DOHH2 (cell line): Measurements from ENCODE around the gene SORBS1.

Experiments
- H3F3A ChIP-seq: fragments of 200-600 bp; sonication (generic), shearing (Covaris generic); 2 replicates; pipeline ENCODE4 v1.6.0; 2016; ENCODE audit warnings: antibody characterized with exemption, mild to moderate bottlenecking; ENCODE audit not compliant: control insufficient read depth, insufficient read depth
- H3K27ac ChIP-seq: fragments of 200-600 bp; sonication (generic); 2 replicates; pipeline ENCODE4 v1.5.1; 2014; ENCODE audit warnings: low read depth, mild to moderate bottlenecking, low read length, moderate library complexity
- H3K27me3 ChIP-seq: fragments of 200-600 bp; sonication (generic); 2 replicates; pipeline ENCODE4 v1.6.1; 2014; ENCODE audit warnings: mild to moderate bottlenecking, low read length, mixed read lengths; ENCODE audit not compliant: control insufficient read depth
- H3K36me3 ChIP-seq: fragments of 200-600 bp; sonication (generic); 2 replicates; pipeline ENCODE4 v1.6.1; 2014; ENCODE audit warnings: mild to moderate bottlenecking, low read length, moderate library complexity, mixed read lengths; ENCODE audit not compliant: control insufficient read depth
- H3K4me1 ChIP-seq: fragments of 200-600 bp; sonication (generic); 2 replicates; pipeline ENCODE4 v1.6.1; 2014; ENCODE audit warnings: mild to moderate bottlenecking, low read length, mixed read lengths; ENCODE audit not compliant: control insufficient read depth
- H3K4me2 ChIP-seq: fragments of 200-600 bp; sonication (generic); 2 replicates; pipeline ENCODE4 v1.6.0; 2014; ENCODE audit warnings: mild to moderate bottlenecking, low read length, moderate library complexity
- H3K4me3 ChIP-seq: fragments of 200-600 bp; sonication (generic); 2 replicates; pipeline ENCODE4 v1.5.1; 2014; ENCODE audit warnings: mild to moderate bottlenecking, low read length, mixed read lengths
- H3K79me2 ChIP-seq: fragments of 200-600 bp; sonication (generic); 2 replicates; pipeline ENCODE4 v1.6.1; 2014; ENCODE audit warnings: mild to moderate bottlenecking, low read length, mixed read lengths; ENCODE audit not compliant: control insufficient read depth
- H3K9me2 ChIP-seq: fragments of 200-600 bp; sonication (generic); replicated peaks from 2 replicates; pipeline ENCODE4 v1.6.1; 2014; ENCODE audit warnings: mild to moderate bottlenecking, low read length, mixed read lengths; ENCODE audit not compliant: control insufficient read depth
- H3K9me3 ChIP-seq: fragments of 200-600 bp; sonication (generic); 2 replicates; pipeline ENCODE4 v1.6.1; 2014; ENCODE audit warnings: antibody characterized with exemption, low read length, mixed read lengths; ENCODE audit not compliant: control insufficient read depth, insufficient read depth
- H4K20me1 ChIP-seq: fragments of 200-600 bp; sonication (generic); 2 replicates; pipeline ENCODE4 v1.6.0; 2014; ENCODE audit warnings: low read depth, mild to moderate bottlenecking, antibody characterized with exemption, low read length, moderate library complexity; ENCODE audit not compliant: control insufficient read depth, insufficient read depth
- EZH2phosphoT487 ChIP-seq: fragments of 200-600 bp; sonication (generic); IDR thresholded peaks from 2 replicates; pipeline ENCODE4 v1.6.1; 2017; ENCODE audit warnings: borderline replicate concordance, mild to moderate bottlenecking, antibody characterized with exemption, low read length, moderate library complexity, mixed read lengths
- TF ChIP-seq, protein P1 (sequence below): fragments of 200-600 bp; sonication (generic); IDR thresholded peaks from one replicate; pipeline ENCODE4 v1.5.1; 2014; ENCODE audit warnings: antibody characterized with exemption, mild to moderate bottlenecking, low read depth, low read length; ENCODE audit not compliant: poor library complexity, severe bottlenecking

The SORBS1 gene

GRCh38 chr10:95547197-95547596 is 14.0 kb downstream of the SORBS1 start:
- Histone ChIP-seq H3K9me2 (no peaks in the 10 kb centered on the region), H3K79me2 (no peaks in the 10 kb centered on the region), H3K4me2 (no peak overlapping the region), H3F3A (no peaks in the 10 kb centered on the region), H4K20me1 (no peaks in the 10 kb centered on the region), H3K9me3 (no peaks in the 10 kb centered on the region), H3K4me3 (no peak overlapping the region), H3K36me3 (no peaks in the 10 kb centered on the region), H3K4me1 (no peaks in the 10 kb centered on the region), H3K27ac (no peak overlapping the region), H3K27me3 (peaks cover 28% of the 10 kb centered on the region)
- TF ChIP-seq EZH2phosphoT487 = no peak
- TF ChIP-seq, protein P1, sequence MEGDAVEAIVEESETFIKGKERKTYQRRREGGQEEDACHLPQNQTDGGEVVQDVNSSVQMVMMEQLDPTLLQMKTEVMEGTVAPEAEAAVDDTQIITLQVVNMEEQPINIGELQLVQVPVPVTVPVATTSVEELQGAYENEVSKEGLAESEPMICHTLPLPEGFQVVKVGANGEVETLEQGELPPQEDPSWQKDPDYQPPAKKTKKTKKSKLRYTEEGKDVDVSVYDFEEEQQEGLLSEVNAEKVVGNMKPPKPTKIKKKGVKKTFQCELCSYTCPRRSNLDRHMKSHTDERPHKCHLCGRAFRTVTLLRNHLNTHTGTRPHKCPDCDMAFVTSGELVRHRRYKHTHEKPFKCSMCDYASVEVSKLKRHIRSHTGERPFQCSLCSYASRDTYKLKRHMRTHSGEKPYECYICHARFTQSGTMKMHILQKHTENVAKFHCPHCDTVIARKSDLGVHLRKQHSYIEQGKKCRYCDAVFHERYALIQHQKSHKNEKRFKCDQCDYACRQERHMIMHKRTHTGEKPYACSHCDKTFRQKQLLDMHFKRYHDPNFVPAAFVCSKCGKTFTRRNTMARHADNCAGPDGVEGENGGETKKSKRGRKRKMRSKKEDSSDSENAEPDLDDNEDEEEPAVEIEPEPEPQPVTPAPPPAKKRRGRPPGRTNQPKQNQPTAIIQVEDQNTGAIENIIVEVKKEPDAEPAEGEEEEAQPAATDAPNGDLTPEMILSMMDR = no peak

DNA sequence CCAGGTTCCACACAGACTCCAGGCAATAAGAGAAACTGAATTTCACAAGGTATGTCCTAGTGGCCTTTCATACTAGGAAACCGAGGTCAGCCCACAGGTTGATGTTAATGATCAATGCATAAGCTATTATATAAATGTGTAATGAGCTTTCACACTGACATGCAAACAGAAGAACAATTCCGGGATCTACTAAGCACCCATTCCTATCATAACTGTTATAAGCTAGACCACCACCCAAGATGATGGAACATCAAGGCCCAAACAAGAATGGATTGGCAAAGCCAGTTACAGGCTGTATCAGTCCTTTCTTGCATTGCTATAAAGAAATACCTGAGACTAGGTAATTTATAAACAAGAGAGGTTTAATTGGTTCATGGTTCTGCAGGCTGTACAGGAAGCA is 15.2 kb downstream of the SORBS1 start:
- H3K9me3 ChIP-seq = no peaks in the 10 kb centered on the region
- H3K27me3 ChIP-seq = peaks cover 32% of the 10 kb centered on the region
- no peaks in the 10 kb centered on the region for H3K4me1 ChIP-seq
- no peaks in the 10 kb centered on the region for H3F3A ChIP-seq
- no peak overlapping the region for H3K4me2 ChIP-seq
- no peak for TF ChIP-seq EZH2phosphoT487
- TF ChIP-seq, protein P1 = no peak
- no peak overlapping the region for H3K4me3 ChIP-seq
- no peaks in the 10 kb centered on the region for H3K79me2 ChIP-seq
- H3K9me2 ChIP-seq = no peaks in the 10 kb centered on the region
- H4K20me1 ChIP-seq = no peaks in the 10 kb centered on the region
- H3K36me3 ChIP-seq = no peaks in the 10 kb centered on the region
- H3K27ac ChIP-seq = no peak overlapping the region

DNA sequence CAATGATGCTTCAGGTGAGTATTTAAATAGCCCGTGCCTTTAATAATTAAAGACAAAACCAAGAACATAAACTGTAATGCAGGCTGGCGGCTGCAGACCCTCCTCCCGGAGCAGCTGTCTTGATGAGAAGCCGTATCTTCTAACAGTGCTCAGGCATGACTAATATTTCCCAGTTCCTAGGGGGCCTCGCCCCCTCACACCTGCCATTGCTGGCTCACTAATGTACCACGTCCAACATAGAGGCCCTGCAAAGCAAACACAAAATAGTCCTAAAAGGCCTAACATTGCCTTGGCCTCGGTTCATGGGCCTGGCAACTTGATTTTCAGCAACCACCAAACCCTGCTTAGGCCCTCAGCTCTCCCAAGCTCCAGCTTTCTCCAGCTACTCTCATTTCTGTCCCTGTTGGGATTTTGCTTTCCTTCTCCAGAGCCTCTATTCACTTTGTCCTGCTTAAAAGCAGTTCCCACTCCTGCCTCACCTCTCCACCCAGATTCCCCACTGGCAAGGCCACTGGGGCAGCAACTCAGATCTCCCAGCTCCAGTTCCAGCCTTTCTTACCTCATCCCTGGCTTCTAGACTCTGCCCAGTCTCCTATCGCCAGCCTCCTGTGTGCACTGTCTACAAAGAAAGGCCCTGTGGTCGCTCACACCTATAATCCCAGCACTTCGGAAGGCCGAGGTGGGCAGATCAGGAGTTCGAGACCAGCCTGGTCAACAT is 16.2 kb downstream of the SORBS1 start:
- H3K27me3 ChIP-seq = peaks cover 22% of the 10 kb centered on the region
- H4K20me1 ChIP-seq = no peaks in the 10 kb centered on the region
- TF ChIP-seq, protein P1 = no peak
- no peak for TF ChIP-seq EZH2phosphoT487
- H3K36me3 ChIP-seq = no peaks in the 10 kb centered on the region
- H3K79me2 ChIP-seq = no peaks in the 10 kb centered on the region
- no peaks in the 10 kb centered on the region for H3K4me1 ChIP-seq
- H3K4me2 ChIP-seq = no peak overlapping the region
- no peak overlapping the region for H3K4me3 ChIP-seq
- H3K27ac ChIP-seq = no peak overlapping the region
- H3K9me3 ChIP-seq = no peaks in the 10 kb centered on the region
- H3K9me2 ChIP-seq = no peaks in the 10 kb centered on the region
- H3F3A ChIP-seq = no peaks in the 10 kb centered on the region
